IPS-NIHi7 (cell line): Measurements from ENCODE around the gene DTYMK.
"Not testable (repeated sequence)": the region's sequence is repeated elsewhere in the genome, so short reads cannot be mapped to it uniquely, and the experiment has no call there.

Experiments used
- DNase-seq: peaks from one replicate; pipeline ENCODE4 v3.0.0; 2012; ENCODE audit warnings: mixed read lengths; ENCODE audit errors: extremely low spot score

Gene DTYMK

DNA sequence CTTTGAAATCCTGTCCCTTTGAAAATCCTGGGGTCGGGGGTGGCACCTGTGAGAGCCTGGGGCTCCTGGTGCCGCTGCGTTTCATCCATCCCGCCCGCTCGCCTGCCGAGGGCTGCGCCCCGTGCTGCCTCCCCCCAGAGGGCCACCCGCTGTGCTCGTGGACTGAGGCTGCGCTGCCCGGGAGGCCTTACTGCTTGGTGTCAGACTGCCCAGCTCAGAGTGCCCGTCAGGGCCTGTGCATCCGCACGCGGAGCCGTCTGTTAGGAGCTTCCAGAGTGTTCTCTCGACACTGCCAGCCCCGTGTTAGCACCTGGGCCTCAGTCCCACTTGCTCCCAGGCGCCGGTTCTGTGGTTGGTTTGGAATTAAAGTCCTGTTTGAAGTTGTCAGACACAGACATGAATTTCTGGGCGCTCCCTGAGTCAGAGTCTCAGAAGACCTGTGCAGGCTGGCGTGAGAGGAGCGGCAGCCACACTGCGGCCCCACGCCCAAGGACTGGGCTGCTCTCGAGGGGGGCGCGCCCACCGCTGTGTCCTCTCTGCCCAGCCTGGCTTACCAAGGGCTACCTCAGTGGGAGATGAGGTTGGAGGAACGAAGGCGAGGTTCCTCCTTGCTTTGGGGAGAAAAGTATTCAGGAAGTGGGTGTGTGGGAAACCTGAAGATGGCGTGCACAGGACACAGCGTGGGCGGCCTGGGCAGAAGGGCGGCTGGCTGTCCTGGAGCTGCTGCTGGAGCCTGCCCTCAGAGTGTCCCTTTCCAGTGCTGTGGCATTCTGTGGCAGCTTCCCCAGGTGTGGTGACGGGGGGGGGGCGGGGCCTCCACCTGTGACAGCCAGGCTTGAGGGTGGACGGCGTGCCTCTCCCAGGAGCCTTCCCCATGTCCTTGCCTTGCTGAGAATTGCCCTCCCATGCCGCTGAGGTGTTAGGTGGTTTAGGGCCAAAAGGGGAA lies 14.1 kb downstream of the DTYMK start:
- no peak for DNase-seq

DNA sequence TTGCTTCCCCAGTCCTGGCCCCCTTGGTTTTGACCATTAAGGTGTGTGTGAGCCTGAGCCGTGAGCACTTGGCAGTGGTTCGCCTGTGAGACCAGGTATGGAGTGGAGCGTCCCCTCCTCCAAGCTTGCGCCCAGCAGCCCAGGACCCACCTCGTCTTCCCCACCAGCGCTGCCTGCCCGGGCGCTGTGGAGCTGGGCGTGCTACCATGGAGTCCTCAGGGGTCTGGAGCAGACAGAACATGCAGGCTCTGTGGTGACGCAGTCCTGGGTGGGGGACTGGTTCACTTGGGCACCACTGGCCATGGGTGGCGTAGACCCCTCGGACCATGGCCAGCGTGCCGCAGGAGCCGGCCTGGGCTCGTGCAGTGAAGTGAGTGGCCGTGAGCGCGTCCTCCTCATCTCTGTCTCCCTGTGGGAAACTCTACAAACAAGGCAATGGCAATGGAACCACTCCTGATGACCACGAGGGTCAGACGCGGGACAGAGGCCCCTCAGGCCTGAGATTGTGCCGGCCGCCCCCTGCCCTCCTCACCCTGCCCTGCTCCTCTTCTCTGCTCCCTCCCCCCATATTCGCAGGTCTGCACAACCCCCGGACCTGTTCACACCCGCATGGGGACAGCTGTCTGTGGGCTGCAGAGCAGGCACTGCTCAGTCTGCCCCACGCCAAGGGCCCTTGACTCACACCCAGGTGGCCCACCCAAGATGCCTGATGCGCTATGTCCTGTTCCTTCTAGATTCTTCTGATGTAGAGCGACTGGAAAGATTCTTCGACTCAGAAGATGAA lies 15.0 kb downstream of the DTYMK start:
- DNase-seq, result no peak

DNA sequence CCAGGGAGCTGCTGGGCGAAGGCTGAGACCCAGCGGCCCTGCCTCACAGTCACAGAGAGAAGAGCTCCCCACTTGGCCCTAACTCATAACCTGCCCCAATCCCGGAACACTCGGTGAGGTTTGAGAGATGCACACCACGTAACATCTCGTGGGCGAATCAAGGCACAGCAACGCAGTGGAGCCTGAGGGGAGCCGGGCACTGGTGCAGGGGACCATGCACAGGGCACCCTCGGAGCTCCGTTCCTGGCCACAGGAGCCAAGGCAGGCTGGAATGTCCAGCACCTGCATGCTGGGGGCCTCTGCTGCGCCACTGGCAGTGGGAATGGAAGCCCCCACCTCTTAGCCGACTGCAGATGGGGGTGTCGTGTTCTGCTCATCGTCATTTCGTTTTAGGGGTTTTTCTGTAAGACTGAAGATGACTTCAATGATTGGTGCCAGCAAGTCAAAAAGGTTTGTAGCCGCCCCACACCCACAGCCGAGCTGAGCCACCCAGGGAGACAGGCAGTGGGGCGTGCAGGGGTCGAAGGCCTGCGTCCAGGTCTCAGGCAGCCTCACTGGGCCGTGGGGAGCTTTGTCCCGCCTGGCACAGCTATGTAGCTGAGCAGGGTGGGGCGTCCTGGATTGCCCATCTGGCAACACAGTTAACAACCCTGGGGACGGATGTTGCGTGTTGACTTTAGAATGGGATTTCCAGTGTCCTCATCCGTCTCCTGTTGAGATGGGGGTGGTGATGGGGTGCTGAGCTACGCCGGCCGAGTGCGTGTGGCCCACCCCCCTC lies 16.1 kb downstream of the DTYMK start:
- DNase-seq, result no peak

DNA sequence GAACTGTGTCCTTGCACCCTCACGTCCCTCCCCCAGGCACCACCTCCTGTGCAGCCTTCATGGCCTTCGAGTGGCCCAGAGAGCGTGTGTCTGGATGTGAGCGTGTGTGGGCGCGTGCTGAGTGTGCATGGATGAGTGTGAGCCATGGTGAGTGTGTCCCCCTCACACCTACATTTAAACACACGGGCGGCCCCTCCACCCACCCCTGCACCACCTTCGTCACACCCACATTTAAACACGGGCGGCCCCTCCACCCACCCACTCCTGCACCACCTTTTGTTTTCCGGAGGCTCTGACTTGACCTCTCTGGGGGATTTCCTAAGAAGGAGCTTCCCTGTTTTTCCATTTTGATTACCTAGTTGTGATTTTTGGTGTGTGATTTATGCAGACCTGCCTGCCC lies 17.8 kb downstream of the DTYMK start:
- no peak for DNase-seq

DNA sequence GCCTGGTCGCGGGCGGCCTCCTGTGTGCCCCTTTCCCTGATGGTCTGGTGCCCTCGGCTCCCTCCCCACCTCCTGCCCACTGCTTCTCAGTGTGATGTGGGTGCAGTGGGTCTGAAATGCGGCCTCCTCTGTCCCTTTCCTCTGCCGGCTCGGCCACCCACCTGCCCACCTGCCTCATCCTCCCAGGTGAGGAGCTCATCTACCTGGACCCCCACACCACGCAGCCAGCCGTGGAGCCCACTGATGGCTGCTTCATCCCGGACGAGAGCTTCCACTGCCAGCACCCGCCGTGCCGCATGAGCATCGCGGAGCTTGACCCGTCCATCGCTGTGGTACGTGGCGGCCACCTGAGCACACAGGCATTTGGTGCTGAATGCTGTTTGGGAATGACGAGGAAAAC lies 18.3 kb downstream of the DTYMK start:
- DNase-seq, result no peak

DNA sequence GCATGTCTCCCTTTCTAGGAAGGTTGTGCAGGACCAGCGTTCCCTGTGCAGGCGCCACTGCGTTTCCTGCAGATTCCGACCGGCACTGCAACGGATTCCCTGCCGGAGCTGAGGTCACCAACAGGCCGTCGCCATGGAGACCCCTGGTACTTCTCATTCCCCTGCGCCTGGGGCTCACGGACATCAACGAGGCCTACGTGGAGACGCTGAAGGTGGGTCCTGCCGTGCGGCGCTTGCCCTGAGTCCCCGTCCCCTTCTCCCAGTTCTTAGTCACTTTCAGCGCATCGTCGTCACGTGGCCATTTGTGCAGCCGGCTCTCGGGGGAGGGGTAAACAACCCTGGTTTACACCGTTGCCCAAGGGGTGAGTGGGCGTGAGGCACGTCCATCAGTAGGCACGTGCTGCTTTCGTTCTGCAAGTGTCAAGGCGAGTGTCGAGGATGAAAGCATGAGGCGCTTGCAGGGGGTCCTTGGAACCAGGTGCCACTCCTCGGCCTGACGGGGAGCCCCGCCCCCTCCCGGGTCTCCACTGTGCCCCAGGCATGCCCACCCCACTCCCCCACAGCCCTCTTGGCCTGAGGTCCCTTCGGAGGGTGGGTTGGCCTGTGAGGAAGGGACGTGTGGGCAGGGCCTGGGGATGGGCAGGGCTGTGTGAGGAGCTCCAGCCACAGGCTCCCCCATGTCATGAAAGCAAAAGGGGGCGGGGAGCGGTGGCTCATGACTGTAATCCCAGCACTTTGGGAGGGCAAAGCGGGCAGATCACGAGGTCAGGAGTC lies 19.8 kb downstream of the DTYMK start:
- DNase-seq, result no peak

DNA sequence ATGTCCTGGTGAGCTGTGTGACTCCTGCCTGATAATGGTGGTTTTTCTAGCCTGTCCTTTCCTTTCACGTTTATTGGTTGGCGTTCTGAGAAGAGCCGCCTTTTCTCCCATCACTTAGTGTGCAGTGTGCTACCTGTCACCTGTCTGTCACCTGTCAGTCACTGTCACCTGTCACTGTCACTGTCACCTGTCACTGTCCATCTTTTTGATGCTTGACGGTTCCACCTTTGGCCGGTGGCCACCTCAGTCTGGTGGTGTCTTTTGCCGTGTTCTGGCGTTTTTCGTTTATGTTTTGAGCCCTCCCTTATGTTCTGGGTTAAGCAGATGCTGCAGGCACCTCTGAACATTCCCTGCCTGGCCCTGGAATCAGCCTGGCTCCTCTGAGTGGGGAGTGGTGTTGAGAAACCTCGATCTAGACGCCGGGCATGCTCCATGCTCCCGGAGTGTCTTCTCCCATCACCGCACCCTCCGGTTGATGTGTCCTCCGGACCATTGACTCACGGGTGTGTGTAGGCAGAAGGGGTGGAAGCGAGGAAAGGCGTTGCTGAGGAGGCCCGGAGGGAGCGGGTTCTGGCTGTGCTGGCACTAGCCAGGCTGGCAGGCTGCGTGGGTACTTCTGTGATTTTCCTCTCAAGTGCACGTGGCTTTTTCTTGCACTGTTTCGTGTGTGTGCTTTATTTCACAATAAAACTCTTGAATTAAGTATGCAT lies 20.7 kb downstream of the DTYMK start:
- no peak for DNase-seq

DNA sequence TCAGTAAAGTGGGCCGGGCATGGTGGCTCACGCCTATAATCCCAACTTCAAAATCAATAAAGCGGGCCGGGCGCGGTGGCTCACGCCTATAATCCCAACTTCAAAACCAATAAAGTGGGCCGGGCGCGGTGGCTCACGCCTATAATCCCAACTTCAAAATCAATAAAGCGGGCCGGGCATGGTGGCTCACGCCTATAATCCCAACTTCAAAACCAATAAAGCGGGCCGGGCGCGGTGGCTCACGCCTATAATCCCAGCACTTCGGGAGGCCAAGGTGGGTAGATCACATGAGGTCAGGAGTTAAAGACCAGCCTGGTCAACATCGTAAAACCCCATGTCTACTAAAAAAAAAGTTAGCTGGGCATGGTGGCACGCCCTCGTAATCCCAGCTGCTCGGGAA lies 23.9 kb downstream of the DTYMK start:
- not testable (repeated sequence) for DNase-seq

DNA sequence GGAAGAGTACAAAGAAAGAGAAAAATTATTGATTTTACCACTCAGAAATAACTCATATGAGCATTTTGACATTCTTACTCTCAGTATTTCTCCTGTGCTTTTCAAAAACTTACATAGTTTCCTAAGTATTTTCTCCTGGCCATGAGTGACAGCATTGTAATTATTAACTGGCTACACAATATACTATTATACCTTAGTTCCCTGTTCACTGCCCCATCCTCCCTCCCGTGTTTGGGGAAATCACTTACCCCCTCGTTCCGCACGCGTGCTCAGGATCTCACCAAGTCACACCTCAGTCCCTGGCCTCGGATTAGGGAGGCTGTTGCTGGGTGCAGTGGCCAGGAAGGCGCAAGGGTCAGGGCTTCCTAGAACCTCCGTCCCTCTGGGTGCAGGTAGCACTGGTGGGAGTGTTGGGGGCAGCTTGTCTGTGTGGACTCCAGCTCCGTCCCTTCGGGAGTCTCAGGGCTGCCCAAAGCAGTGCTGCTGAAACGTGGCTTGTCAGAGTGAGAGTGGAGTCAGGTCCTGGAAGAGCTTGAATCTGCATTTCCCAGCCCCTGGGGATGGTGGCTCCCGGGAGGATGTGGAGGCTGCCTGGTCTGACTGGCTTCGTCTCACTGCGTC lies 25.9 kb downstream of the DTYMK start:
- DNase-seq, result no peak

DNA sequence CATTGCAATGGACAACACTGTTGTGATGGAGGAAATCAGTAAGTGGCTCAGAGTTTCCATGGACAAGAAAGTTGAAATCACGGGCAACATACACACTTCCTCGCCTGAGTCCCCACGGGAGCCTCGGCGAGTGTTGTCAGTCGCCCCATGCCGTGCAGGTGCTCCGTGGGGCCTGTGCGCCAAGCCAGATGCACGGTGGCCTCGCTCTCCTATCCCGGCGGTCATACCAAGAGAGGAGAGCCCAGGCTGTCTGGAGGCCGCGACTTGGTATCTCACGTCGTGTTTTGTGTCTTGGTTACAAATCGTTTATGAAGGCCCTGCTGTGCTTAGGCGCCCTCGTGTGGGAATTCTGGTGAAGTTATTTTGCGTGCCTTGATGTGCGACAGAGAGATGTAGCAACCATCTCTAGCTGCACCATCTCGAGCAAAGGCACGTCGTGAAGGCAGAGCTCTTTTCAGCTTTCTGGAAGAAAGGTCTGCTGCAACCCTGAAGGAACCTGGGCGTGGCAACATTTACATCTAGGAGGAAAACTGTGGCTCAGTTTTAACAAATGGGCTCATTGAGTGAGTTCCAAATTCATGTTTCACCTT lies 27.4 kb downstream of the DTYMK start:
- peak; percentile 56 for DNase-seq

DNA sequence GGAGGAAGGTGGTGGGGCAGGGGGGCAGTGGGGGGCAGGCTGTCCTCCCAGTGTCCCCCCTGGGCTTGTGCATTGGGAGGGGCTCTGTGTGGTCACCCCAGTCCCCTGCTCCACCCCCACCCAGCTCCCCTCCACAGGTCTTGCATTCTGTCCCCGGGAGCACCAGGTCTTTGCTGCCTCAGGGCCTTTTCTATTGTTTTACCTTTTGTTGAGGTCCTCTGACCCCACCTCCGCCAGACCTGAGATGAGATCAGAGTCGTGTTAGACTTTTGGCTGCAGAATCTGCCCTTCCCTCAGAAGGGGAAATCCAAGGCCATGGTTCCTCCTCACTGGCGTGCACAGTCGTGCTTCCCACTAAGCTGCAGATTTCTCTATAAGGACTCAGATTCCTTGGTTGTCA lies 28.3 kb downstream of the DTYMK start:
- no peak for DNase-seq

DNA sequence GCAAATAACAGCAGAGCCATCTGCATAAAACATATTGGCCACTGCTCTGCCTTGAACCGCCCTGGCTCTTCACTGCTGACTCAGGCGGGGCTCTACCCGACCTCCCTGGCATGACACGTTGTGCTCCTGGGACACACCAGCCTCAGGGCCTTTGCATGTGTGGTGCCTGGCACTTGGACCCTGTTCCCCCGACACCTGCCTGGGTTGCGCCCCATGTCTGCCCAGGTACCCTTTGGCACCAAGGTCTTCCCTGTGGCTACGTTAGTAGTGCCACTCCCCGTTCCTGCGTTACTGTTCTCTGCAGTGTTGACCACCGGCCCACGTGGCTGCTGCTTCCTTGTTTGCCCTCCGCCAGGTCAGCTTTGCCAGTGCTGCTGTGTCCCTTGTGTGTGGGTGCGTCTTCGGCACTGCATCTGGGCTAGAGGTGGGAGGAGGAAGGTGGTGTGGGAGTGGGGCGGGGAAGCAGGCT lies 28.8 kb downstream of the DTYMK start:
- DNase-seq, result no peak

DNA sequence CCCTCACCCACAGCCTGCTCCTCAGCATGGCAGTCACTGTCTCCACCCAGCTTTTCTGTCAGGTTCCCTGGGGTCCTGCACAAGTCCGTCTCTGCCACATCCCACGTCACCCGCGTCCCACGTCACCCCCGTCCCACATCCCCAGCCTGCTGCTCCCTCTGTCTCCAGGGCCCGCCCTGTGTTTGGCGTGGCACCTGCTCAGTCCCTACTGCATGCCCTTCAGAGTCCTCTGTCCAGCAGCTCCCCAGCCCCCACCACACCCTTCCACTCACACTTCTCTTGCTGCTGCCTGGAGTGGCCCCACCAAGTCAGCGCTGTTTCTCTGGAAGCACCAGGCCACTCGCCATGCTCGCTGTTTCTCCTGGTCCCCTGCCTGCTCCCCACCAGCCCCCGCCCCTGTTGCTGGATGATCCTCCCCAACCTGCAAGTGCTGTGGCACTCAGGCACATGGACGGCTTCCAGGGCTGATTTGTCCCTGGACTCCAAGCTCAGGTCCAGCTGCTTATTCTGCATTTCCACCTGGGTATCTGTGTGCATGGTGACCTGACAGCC lies 30.3 kb downstream of the DTYMK start:
- no peak for DNase-seq

DNA sequence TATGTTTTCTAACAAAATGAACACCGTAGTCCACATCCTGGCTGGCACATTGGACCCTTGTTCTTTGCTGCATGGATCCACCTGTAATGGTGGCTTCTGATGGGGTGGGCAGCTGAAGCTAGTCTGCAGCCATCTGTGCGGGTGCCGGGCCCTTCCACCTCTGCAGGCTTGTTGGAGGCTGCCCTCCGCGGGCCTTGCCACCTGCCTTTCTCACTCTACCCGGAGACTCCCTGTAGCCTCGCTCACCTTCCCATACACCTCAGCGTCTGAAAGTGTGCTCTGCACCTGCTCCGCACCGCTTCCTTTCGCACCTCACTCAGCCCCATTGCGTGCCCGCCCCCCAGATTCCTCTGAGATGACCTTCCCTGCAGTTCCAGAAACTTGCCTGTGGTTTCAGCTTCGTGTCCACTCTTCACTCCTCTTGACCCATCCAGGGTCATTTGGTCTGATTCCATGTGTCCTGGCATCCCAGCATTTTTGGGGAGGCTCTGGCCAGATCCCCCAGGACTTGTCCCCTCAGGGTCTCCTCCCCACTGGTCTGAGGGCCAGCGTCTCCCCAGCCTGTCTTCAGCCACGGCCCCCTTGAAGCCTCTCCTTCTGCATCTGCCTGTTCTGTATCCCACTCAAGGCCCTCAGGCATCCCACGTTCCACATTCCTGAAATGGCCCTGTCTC lies 31.0 kb downstream of the DTYMK start:
- no peak for DNase-seq

DNA sequence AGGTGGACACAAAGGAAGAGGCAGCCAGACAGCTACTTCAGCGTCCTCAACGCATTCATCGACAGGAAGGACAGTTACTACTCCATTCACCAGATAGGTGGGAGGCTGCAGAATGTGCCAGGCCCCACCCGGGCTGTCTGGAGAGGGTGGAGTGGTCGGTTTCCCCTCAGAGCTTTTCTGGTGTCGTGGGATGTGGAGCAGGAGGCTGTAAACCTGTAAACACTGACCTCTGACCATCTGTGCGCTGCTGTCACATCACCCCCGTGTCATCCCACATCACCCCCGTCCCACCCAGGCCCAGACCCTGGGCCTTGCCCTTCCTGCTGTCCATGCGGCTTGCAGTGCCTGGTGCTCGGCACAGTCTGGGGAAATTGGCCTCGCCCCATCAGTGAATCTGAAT lies 32.1 kb downstream of the DTYMK start:
- no peak for DNase-seq

DNA sequence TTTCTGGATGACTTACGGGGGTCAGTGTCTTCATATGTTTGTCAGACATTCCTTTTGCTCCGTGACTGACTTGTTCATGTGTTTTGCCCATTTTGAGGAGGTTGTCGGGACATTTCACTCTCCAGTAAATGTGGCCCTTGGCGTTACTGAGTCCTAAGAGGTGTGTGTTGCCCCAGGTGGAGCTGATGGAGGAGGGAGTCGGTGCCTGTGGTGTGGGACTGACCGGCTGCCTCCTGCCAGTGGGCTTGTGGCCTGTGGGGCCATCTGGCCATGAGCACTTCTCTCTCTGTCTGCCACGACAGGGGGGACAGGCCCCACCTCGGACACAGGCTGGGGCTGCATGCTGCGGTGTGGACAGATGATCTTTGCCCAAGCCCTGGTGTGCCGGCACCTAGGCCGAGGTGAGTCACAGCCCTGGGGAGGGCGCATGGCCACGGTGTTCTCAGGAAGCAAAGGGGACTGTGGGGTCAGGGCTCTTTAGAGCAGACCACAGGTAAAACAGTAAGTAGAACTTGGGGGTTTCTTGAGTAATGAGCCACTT lies 33.3 kb downstream of the DTYMK start:
- no peak for DNase-seq

DNA sequence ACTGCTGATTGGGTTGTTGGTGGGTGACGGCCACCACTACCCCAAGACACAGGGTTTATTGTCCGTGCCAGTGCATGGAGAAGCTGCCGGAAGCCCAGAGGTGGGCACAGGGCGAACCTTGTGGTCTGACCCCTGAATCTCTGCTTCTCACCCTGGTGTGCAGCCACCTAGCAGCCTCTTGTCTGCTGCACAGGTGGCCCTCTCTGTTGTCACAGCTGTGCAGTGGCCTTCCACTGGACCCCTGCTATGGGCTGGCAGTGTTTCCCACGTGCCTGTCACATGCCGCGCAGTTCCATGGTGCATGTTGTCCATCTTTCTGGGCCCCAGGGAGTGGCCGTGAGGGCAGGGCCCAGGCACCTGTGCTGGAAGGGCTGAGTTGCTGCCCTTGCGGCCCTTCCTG lies 33.9 kb downstream of the DTYMK start:
- no peak for DNase-seq

DNA sequence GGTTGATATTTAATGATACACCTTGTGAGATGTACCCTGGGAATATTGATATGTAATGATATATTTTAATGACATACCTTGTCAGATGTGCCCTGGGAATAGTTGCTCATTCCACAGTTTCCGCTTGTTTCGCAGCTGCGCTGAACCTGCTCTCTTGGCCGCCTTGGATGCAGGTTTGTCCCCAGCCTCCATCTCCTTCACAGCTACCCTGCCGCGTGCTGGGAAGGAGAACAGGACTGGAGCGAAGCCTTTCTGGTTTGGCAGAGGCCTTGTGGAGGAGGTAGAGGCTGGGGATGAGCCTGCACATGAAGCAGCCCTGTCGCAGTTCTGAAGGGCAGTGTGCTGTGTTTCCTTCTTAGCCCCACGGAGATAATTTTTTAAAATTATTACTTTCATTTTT lies 34.5 kb downstream of the DTYMK start:
- DNase-seq, result no peak

DNA sequence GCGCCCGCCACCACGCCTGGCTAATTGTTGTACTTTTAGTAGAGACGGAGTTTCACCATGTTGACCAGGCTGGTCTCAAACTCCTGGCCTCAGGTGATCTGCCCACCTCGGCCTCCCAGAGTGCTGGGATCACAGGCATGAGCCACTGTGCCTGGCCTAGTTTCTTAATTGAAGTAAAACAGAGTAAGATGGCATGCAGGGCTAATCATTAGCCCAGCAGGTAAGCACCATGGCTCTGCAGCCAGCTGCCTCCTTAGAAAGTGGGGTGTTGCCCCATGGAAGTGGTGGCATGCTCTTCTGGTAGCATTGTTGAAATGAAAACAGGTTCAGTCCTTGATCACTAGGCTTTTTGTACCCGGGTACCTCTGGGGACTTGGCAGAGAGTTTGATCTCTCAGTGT lies 36.7 kb downstream of the DTYMK start:
- no peak for DNase-seq
